OCI-LY1 (cell line): Measurements from ENCODE around the gene PKNOX1.
"Not testable (repeated sequence)": the region's sequence is repeated elsewhere in the genome, so short reads cannot be mapped to it uniquely, and the experiment has no call there.

Experiments
- H2AFZ ChIP-seq: fragments of 200-600 bp; sonication (generic), shearing (Covaris generic); 2 replicates; pipeline ENCODE4 v1.6.0; 2014; ENCODE audit warnings: antibody characterized with exemption, mild to moderate bottlenecking, low read length
- H3F3A ChIP-seq: fragments of 200-600 bp; sonication (generic), shearing (Covaris generic); 2 replicates; pipeline ENCODE4 v1.6.0; 2014; ENCODE audit warnings: mild to moderate bottlenecking, antibody characterized with exemption, low read length, moderate library complexity; ENCODE audit not compliant: insufficient read depth
- H3K27ac ChIP-seq: fragments of 200-600 bp; sonication (generic); 2 replicates; pipeline ENCODE4 v1.5.1; 2014; ENCODE audit warnings: low read length, mixed run types, mild to moderate bottlenecking, low read depth; ENCODE audit not compliant: poor library complexity, severe bottlenecking
- H3K27me3 ChIP-seq: fragments of 200-600 bp; sonication (generic); 2 replicates; pipeline ENCODE4 v1.6.0; 2014; ENCODE audit warnings: antibody characterized with exemption, mild to moderate bottlenecking, low read length, moderate library complexity; ENCODE audit not compliant: insufficient read depth
- H3K36me3 ChIP-seq: fragments of 200-600 bp; sonication (generic); 2 replicates; pipeline ENCODE4 v1.6.1; 2014; ENCODE audit warnings: mild to moderate bottlenecking, antibody characterized with exemption, low read length, moderate library complexity, mixed read lengths; ENCODE audit not compliant: insufficient read depth
- H3K4me1 ChIP-seq: fragments of 200-600 bp; sonication (generic); 2 replicates; pipeline ENCODE4 v1.5.1; 2014; ENCODE audit warnings: mild to moderate bottlenecking, low read length, moderate library complexity; ENCODE audit not compliant: insufficient read depth, severe bottlenecking
- H3K4me2 ChIP-seq: fragments of 200-600 bp; sonication (generic), shearing (Covaris generic); 2 replicates; pipeline ENCODE4 v1.6.1; 2014; ENCODE audit warnings: low read length
- H3K4me3 ChIP-seq: fragments of 200-600 bp; sonication (generic); 2 replicates; pipeline ENCODE4 v1.5.1; 2014; ENCODE audit warnings: low read length, low read depth, mild to moderate bottlenecking, mixed read lengths; ENCODE audit not compliant: poor library complexity, severe bottlenecking
- H3K79me2 ChIP-seq: fragments of 200-600 bp; shearing (Covaris generic); 2 replicates; pipeline ENCODE4 v1.6.1; 2016; ENCODE audit warnings: mixed run types, low read length, mixed read lengths; ENCODE audit not compliant: insufficient read depth
- H3K9ac ChIP-seq: fragments of 200-600 bp; sonication (generic), shearing (Covaris generic); 2 replicates; pipeline ENCODE4 v1.6.1; 2014; ENCODE audit warnings: mild to moderate bottlenecking, low read length, mixed read lengths
- H3K9me2 ChIP-seq: fragments of 200-600 bp; sonication (generic), shearing (Covaris generic); 2 replicates; pipeline ENCODE4 v1.6.1; 2014; ENCODE audit warnings: low read depth, mild to moderate bottlenecking, low read length, mixed read lengths
- H3K9me3 ChIP-seq: fragments of 200-600 bp; shearing (Covaris generic); 2 replicates; pipeline ENCODE4 v1.6.1; 2014; ENCODE audit warnings: low read length, mixed read lengths
- H4K20me1 ChIP-seq: fragments of 200-600 bp; sonication (generic), shearing (Covaris generic); 2 replicates; pipeline ENCODE4 v1.6.0; 2016; ENCODE audit warnings: mild to moderate bottlenecking, low read length; ENCODE audit not compliant: insufficient read depth
- EZH2 ChIP-seq: fragments of 200-600 bp; sonication (generic), shearing (Covaris generic); IDR thresholded peaks from 2 replicates; pipeline ENCODE4 v1.8.0; 2017; ENCODE audit warnings: borderline replicate concordance, mixed run types, mild to moderate bottlenecking, antibody characterized with exemption, low read length, moderate library complexity, mixed read lengths
- TF ChIP-seq, protein P1 (sequence below): fragments of 200-600 bp; sonication (generic), shearing (Covaris generic); IDR thresholded peaks from 2 replicates; pipeline ENCODE4 v1.5.1; 2017; ENCODE audit warnings: mild to moderate bottlenecking, antibody characterized with exemption, low read length, moderate library complexity, mixed read lengths

PKNOX1 gene

GRCh38 chr21:42939582-42940413 lies 34.6 kb upstream of the PKNOX1 start:
- no peaks in the 10 kb centered on the region; the same call in 1 of the 2 replicates for H3K36me3 ChIP-seq
- no peak overlapping the region for H3K4me2 ChIP-seq
- H3F3A ChIP-seq: no peaks in the 10 kb centered on the region; the same call in 1 of the 2 replicates
- TF ChIP-seq, protein P1, sequence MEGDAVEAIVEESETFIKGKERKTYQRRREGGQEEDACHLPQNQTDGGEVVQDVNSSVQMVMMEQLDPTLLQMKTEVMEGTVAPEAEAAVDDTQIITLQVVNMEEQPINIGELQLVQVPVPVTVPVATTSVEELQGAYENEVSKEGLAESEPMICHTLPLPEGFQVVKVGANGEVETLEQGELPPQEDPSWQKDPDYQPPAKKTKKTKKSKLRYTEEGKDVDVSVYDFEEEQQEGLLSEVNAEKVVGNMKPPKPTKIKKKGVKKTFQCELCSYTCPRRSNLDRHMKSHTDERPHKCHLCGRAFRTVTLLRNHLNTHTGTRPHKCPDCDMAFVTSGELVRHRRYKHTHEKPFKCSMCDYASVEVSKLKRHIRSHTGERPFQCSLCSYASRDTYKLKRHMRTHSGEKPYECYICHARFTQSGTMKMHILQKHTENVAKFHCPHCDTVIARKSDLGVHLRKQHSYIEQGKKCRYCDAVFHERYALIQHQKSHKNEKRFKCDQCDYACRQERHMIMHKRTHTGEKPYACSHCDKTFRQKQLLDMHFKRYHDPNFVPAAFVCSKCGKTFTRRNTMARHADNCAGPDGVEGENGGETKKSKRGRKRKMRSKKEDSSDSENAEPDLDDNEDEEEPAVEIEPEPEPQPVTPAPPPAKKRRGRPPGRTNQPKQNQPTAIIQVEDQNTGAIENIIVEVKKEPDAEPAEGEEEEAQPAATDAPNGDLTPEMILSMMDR: no peak
- TF ChIP-seq EZH2: no peak
- H3K9ac ChIP-seq: no peak overlapping the region
- no peaks in the 10 kb centered on the region for H3K79me2 ChIP-seq
- H3K4me1 ChIP-seq: peaks cover 21% of the 10 kb centered on the region
- H3K27me3 ChIP-seq: no peaks in the 10 kb centered on the region
- no peaks in the 10 kb centered on the region for H3K9me2 ChIP-seq
- H2AFZ ChIP-seq: no peak overlapping the region
- H3K27ac ChIP-seq: no peak overlapping the region
- H4K20me1 ChIP-seq: no peaks in the 10 kb centered on the region
- H3K4me3 ChIP-seq: no peak overlapping the region
- H3K9me3 ChIP-seq: 0 out of 2 replicates have a peak, but pooled peaks cover 2% of the 10 kb centered on the region

DNA sequence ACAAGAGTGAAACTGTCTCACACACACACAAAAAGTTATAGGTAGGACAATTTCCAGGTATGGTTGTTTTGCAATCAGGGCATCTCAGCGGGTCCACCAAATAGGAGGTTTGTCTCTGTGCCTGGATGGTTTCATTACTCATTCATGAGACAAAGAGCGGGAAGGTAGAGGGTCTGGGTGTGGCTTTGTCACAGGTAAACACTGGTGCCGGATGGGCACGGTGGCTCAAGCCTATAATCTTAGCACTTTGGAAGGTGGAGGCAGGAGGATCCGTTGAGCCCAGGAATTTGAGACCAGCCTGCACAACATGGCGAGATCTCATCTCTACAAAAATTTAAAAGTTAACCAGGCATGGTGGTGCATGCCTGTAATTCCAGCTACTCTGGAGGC lies 32.7 kb upstream of the PKNOX1 start:
- no peak overlapping the region for H2AFZ ChIP-seq

DNA sequence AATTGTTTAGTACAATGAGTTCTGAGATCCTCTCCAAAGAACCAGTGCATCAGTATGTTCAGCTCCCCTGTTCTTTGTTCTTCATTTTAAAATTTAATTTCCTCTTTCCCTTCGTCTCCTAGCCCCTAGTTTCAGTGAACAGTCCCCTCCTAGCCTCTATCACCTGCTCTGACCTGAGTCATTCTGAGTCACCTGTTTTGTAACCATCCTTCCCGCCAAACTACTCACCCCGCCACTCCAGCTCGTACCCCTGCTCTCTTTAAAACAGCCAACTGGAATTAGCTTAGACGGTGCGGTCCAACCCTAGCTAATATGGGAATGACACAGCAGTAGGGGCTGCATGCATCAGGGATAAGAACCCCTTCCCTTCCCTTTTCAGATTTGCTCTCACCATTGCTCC lies 32.1 kb upstream of the PKNOX1 start:
- Histone ChIP-seq H3K79me2 (no peaks in the 10 kb centered on the region), H2AFZ (no peak overlapping the region), H3K4me2 (no peak overlapping the region), H3K4me1 (peaks cover 8% of the 10 kb centered on the region), H3K9ac (no peak overlapping the region), H3K27me3 (no peaks in the 10 kb centered on the region), H3K36me3 (no peaks in the 10 kb centered on the region; the same call in 1 of the 2 replicates), H3K27ac (no peak overlapping the region), H3K9me3 (0 out of 2 replicates have a peak, but pooled peaks cover 2% of the 10 kb centered on the region), H4K20me1 (no peaks in the 10 kb centered on the region), H3K4me3 (no peak overlapping the region), H3F3A (no peaks in the 10 kb centered on the region; the same call in 1 of the 2 replicates), H3K9me2 (no peaks in the 10 kb centered on the region)
- TF ChIP-seq EZH2: no peak
- TF ChIP-seq, protein P1: no peak

More for the DNA sequence above, 32.7 kb upstream of the PKNOX1 start:
- TF ChIP-seq, protein P1: no peak
- no peak for TF ChIP-seq EZH2
- H3K27ac ChIP-seq: no peak overlapping the region
- H3K9ac ChIP-seq: no peak overlapping the region
- H3K9me3 ChIP-seq: 0 out of 2 replicates have a peak, but pooled peaks cover 2% of the 10 kb centered on the region
- H3K4me3 ChIP-seq: no peak overlapping the region
- H3K4me1 ChIP-seq: peaks cover 13% of the 10 kb centered on the region
- no peaks in the 10 kb centered on the region for H4K20me1 ChIP-seq
- no peaks in the 10 kb centered on the region for H3K9me2 ChIP-seq
- H3K79me2 ChIP-seq: no peaks in the 10 kb centered on the region
- no peak overlapping the region for H3K4me2 ChIP-seq
- no peaks in the 10 kb centered on the region; the same call in 1 of the 2 replicates for H3K36me3 ChIP-seq
- no peaks in the 10 kb centered on the region for H3K27me3 ChIP-seq
- H3F3A ChIP-seq: no peaks in the 10 kb centered on the region; the same call in 1 of the 2 replicates

DNA sequence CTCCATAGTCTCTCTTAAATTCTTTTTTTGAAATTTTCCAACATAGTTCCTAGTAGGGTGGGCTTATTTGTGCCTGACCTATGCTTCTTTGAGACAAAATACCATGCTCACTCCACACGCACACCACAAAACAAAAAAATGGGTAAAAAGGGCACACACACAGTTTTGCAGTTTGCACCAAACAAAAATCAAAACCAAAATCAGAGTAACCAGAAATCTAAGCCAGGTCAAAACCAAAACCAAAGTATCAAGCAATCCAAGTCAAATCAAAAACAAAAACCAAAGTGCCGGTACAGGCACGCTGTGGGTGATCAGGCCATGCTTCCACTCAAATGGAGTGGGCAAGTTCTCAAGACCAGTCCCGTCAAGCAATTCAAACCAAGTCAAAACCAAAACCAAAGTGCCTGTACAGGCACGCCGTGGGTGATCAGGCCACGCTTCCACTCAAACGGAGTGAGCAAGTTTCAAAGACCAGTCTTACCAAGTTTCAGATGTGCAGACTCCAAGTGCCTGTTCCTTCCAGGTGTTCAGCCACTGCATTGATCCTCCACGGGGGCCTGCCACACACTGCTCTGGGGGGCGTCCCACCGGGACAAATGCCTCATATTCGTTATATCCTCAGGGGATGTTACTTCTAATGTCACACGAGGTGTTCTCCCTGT lies 25.1 kb upstream of the PKNOX1 start:
- not testable (repeated sequence) for H3K36me3 ChIP-seq, H3F3A ChIP-seq, H3K79me2 ChIP-seq, H3K27ac ChIP-seq, H4K20me1 ChIP-seq, H3K4me1 ChIP-seq, H3K4me3 ChIP-seq, H2AFZ ChIP-seq, H3K9me2 ChIP-seq, H3K9me3 ChIP-seq, H3K4me2 ChIP-seq, H3K9ac ChIP-seq, H3K27me3 ChIP-seq

- not testable (repeated sequence) for H4K20me1 ChIP-seq, H3K79me2 ChIP-seq, H3K9me3 ChIP-seq, H3K27me3 ChIP-seq, H3K27ac ChIP-seq, H3K4me2 ChIP-seq, H3K9ac ChIP-seq, H2AFZ ChIP-seq, H3K36me3 ChIP-seq, H3F3A ChIP-seq, H3K4me3 ChIP-seq, H3K4me1 ChIP-seq, H3K9me2 ChIP-seq
These were observed 23.2 kb upstream of the PKNOX1 start for GRCh38 chr21:42951193-42951592.
